Ureter (tissue), 1 donor: ENCODE results near the gene TAF6. TPM values are rescaled to one million over a fixed set of nuclear protein-coding genes. Genes with fewer than 3 reads are reported as not detected.
"Not testable (repeated sequence)": the region's sequence is repeated elsewhere in the genome, so short reads cannot be mapped to it uniquely, and the experiment has no call there.

Experiments used
- DNase-seq: peaks from one replicate; pipeline ENCODE4 v3.0.0-alpha.2; 2020; ENCODE audit warnings: low spot score
- total RNA-seq: library from RNA; stranded (reverse); gene quantifications from one replicate; pipeline ENCODE4 v1.2.4, GENCODE V29; 2023
- donor health status: DM: yes; HTN: yes; CAD: no.

Gene TAF6
- total RNA-seq, 1 donor from 2014 or later = 47.4 TPM

DNA sequence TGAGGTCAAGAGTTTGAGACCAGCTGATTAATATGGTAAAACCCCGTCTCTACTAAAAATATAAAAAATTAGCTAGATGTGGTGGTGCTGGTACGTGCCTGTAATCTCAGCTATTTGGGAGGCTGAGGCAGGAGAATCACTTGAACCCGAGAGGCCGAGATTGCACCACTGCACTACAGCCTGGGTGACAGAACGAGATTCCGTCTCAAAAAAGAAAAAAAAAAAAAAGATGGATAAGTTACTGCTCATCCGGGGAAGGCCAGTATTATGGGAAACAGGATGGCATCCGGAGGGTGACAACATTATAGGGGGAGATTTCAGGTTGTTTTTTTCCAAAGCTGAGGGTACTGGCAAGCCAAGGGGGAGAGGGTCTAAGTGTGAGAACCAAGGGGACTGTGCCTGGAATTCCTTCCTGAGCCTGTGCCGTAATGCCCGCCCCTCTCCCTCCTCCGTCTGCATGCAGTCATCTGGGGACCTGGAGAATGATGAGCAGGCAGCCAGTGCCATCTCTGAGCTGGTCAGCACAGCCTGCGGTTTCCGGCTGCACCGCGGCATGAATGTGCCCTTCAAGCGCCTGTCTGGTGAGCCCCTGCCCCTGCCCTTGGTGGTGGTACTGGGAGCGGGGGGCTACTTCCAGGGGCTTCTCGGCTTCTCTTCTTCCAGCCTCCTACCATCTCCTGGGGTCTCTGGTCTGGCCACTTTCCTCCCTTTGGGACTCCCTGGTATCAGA, 33.9 kb upstream of the TAF6 start:
- no peak for DNase-seq

DNA sequence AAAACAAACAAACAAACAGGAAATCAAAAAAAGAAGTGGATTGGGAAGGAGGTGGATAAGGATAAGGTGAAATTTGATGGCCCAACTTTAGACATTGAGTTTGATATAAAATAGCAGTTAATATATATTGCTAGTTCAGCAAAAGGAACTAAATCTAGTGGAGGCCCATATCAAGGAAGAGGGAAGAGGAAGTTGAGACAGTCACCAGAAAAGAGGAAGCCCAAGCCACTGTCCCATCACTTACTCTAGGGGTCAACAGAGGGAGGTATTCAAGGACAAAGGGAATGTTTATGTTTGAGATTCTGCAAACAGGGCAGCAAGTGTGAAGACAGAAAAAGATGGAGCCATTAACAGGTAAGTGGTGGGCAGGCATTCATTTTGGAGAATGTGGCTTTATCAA, 33.2 kb upstream of the TAF6 start:
- DNase-seq = no peak

DNA sequence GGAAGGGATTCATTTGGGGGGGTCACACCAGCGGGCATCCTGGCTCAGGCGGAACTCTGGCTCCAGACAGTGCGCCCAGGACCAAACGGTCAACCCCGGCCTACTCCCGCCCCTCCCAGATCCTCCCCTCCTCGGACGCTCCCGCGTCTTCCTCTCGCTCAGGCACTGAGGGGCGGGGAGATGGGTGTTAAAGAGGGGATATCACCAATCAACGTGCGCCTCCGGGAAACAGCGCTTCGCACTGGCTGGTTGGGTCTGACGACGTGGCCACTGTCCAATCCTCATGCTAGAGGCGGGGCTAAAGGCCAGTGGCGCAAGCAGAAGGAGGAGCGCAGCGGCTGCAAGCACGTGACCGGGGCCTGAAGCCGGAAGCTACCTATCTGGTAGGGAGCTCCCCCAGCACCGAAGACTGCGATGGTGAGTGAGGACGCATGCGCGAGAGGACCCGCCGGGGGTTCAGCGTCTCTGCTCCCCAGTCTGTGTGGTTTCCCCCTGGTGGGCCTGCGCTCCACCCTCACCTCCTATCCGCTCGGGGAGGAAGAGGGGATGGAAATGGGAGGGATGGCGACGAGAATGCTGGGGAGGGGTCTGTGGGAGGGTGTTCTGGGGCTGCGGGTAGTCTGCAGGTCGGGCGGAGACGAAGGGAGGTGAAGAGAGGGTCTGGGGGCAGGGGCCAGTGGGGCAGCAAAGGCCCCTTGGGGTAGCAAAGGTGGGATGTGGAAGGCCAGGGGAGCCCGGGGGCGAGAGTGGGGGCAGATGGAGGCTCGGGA, 29.6 kb upstream of the TAF6 start, which contains the start of gene LAMTOR4:
LAMTOR4 (plus strand) TSS at position 360 of the 770 bp plus-strand sequence; CDS start at position 415, 55 bp downstream.
- peak; percentile 99 for DNase-seq

DNA sequence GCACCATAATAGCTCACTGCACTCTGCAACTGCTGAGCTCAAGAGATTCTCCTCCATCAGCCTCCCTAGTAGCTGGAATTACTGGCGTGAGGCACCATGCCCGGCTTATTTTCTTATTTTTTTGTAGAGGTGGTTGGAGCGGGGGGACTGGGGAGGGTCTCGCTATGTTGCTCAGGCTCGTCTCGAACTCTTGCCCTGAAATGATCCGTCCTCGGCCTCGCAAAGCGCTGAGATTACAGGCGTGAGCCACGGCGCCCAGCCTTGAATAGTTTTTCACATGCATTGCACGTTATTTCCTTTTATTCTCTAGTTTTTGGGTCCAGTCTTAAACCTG, 29.0 kb upstream of the TAF6 start:
- no peak for DNase-seq

DNA sequence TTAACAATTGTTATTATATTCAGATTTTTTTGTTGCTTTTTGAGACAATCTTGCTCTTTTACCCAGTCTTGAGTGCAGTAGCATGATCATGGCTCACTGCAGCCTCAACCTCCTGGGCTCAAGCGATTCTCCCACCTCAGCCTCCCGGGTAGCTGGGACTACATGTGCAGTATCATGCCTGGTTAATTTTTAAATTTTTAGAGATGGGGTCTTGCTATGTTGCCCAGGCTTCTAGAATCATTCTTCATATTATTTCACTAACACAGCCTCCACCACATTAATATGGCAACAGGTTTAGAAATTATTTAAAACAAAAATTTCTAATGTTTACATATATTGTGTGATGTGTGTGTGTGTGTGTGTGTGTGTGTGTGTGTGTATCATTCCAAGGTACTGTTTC, 28.1 kb upstream of the TAF6 start:
- no peak for DNase-seq

DNA sequence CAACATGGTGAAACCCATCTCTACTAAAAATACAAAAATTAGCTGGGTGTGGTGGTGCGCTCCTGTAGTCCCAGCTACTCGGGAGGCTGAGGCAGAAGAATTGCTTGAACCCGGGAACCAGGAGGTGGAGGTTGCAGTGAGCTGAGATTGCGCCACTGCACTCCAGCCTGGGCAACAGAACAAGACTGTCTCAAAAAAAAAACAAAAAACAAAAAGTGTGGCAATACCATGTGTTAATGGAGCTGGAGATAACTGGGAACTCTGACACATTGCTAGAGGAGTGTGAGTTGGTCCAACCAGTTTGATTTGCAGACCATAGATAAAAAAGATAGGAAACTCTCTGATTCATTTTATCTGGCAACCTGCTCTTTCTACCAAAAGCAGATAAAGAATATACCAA, 27.2 kb upstream of the TAF6 start:
- DNase-seq = not testable (repeated sequence)

DNA sequence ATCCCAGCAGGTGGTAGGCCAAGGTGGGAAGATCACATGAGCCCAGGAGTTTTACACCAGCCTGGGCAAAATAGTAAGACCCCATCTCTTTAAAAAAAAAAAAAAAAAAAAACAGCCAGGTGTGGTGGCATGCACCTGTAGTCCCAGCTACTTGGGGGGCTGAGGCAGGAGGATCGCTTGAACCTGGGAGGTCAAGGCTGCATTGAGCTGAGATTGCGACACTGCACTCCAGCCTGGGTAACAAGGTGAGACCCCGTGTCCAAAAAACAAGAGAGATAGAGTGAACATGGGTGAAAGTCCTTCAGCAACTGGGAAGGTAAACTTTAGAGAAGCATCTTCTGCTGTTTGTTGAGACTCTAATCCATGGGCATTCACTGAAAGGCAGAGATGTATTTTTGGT, 23.3 kb upstream of the TAF6 start:
- no peak for DNase-seq

DNA sequence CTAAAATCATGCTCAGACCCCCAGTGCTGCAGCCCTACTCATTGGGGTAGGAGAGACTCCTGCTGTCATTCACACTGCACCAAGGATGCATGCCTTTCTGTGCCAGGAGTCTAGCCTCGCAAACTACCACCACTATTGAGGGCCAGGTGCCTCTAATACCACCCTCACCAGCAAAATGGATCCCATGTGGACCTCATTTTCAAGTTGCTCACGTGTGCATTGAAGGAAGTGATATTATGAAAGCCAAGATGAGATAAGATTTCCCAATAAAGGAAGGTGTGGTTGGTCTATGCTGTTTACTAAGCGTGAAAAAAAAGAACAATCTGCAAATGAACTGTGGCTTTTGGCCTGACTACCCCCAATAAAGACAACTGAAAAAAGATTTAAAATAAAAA, 22.4 kb upstream of the TAF6 start:
- no peak for DNase-seq

DNA sequence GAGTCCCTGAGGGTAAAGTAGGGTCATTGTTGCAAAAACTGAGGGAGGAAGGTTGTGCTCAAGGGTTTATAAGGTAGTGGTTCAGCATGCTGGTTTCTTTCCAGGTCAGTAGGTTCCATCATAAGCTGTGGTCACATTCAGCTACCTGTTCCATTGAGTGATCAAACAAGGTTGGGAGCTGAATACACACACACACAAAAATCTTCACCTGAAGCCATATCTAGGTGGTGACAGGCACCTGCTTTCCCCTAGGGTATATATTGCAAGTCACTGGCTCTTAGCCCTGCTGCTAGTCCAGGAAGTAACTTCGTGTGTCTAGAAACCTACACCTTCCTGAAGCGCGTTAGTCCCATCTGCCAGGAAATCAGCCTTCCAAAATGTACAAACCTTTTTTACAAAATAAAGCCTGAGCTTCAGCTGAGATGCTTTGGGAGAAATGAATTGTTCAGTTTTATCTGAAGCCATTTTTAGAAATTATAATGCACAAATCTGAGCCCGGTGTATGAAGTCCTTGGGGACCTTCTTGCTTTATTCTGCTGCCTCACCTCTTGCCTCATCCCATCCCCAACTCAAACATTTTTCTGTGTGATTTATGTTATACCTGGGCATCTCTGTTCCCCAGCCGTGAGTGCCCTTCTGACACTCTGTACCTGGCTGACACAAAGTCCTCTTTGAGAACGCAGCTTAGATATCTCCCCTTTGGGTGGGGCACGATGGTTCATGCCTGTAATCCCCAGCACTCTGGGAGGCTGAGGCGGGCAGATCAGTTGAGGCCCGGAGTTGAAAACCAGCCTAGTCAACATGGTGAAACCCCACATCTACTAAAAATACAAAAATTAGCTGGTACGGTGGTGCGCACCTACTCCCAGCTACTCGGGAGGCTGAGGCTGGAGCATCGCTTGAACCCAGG, 18.9 kb upstream of the TAF6 start:
- DNase-seq = no peak

DNA sequence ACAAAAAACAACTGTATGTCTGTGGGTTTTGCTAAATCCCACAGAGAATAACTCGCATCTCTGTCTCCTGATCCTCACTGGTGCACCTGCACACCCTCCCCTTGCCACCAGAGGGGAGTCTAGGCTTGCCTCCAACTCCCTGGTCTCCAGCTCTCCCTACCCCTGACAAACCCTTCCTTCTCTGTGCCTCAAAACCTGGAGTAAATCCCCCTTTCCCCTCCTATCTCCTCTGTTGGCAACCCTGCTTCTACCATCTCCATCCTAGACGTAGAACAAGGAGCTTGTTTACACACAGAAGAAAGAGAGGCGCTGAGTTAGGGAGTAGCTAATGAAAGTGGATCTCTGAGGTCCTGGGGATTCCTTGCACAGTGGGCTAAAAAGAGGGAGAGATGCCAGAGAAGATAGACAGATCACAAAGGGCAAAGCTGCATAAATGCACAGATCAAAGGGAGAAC, 13.6 kb upstream of the TAF6 start:
- DNase-seq = peak; percentile 68

DNA sequence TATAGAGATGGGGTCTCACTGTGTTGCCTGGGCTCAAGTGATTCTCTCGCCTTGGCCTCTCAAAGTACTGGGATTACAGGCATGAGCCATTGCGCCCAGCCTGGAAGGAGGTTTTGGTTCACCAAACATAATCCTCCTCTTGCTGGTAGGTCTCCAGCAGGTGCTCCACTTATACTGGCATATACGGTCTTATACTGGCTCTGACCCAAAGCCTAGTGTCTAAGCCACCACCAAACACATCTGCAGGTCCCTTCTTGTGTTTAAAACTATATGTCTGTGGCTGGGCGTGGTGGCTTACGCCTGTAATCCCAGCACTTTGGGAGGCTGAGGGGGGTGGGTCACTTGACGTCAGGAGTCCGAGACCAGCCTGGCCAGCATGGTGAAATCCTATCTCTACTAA, 13.0 kb upstream of the TAF6 start:
- no peak for DNase-seq

DNA sequence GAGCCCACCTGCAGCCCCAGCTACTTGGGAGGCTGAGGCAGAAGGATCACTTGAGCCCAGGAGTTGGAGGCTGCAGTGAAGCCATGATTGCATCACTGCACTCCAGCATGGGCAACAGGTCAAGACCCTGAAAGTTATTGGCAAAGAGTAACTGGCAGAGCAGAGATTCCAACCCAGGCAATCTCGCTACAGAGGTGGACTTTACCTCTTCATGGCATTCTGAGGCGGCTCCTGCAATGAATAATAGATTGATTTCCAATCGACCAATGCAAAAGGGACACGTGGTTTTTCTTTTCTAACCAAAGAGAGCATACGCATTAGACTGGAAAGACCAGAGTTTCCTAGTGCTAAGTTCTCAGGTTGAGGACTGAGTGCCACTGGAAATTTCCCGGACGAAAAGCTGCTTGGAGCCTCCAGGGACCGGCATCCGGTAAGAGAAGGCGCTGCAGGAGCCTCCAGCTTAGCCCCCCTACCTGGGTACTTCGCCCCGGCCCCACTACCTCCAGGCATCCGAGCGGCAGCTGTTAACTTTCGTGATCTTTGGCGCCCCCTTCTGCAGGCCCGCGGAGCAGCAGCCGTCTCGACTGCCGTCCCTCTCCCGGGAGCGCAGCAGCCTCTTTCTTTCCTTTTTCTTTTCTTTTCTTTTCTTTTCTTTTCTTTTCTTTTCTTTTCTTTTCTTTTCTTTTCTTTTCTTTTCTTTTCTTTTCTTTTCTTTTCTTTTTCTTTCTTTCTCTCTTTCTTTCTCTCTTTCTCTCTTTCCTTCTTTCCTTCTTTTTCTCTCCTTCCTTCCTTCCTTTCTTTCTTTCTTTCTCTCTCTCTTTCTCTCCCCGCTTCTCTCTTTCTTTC, 11.7 kb upstream of the TAF6 start:
- DNase-seq = peak; percentile 81

DNA sequence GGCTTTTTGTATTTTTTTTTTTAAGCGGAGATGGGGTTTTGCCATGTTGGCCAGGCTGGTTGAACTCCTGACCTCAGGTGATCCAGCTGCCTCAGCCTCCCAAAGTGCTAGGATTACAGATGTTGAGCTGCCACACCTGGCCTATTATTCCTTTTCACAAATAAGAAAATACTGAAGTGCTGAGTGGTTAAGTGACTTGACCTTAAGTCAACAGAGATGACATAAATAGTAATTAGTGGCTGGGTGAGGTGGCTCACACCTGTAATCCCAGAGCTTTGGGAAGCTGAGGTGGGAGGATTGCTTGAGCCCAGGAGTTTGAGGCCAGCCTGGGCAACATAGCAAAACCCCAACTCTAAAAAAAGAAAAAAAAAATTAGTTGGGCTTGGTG, 11.1 kb upstream of the TAF6 start:
- not testable (repeated sequence) for DNase-seq

DNA sequence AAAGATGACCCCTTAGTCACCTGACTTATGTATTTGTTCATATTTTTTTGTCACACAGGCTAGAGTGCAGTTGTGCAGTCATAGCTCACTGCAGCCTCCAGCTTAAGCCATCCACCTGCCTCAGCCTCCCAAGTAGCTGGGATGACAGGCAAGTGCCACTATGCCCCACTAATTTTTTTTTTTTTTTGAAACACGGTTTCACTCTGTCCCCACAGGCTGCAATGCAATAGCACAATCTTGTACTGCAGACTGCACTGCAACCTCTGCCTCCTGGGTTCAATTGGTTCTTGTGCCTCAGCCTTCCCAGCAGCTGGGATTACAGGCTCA, 9.4 kb upstream of the TAF6 start:
- DNase-seq = no peak

DNA sequence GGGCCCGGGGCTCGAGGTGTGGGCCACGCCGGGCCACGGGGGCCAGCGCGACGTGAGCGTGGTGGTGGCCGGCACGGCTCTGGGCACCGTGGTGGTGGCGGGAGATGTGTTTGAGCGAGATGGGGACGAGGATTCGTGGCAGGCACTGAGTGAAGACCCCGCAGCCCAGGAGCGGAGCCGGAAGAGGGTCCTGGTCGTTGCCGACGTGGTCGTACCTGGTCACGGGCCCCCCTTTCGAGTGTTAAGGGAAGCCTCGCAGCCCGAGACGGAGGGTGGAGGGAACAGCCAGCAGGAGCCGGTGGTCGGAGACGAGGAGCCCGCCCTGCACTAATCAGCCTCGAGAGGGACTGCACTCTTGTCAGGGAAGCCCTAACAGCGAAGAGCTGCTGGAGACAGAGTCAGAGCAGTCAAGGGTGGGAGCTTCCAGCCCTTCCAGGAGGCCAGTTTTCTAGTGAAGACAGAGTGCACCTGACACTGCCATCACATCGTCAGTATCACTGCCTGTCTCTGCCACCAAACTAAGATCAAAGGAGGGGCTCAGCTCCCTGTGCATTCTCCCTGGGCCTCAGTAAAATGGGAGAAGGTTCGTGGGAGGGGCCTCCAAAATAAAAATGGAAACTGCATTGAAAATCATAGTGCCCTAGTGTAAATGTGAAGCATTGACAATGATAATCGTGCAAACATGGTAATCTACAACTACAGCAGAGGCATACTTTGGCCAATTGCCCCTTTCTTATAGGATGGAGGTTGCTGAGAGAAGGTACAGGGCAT, 8.9 kb upstream of the TAF6 start:
- no peak for DNase-seq

DNA sequence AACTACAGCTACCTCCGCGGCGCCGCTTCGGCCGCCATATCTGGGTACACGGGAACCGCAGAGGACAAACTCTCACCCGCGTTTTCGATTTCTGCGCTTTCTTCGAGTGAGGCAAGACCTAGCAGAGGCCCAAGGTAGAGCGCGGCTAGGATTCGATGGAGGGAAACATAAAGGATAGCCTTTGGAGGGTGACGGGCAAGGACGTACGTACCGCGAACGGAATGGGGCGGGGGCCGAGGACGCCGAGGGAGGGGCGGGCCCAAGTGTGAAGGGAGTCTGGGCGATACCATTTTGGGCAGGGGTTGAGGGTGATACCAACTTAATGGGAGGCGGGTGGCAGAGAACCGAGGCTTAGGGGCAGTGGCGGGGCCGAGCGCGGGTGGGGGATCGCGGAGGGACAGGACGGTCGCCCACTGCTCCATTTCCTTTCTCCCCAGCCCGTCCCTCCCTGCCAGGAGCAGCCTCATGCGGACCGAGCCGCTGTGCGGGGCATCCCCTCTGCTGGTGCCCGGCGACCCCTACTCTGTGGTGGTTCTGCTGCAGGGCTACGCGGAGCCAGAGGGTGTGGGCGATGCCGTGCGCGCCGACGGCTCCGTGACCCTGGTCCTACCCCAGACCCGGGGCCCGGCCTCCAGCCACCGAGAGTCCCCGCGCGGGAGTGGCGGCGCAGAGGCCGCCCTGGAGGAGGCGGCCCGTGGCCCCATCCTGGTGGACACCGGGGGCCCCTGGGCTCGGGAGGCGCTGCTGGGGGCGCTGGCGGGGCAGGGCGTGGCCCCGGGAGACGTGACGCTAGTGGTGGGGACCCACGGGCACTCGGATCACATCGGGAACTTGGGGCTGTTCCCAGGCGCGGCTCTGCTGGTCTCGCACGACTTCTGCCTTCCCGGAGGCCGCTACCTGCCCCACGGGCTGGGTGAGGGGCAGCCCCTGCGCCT, 8.0 kb upstream of the TAF6 start, which contains the start of gene MBLAC1:
MBLAC1 (plus strand) TSS at position 37 of the 935 bp plus-strand sequence; CDS start at position 466, 429 bp downstream.
- peak; percentile 93 for DNase-seq

DNA sequence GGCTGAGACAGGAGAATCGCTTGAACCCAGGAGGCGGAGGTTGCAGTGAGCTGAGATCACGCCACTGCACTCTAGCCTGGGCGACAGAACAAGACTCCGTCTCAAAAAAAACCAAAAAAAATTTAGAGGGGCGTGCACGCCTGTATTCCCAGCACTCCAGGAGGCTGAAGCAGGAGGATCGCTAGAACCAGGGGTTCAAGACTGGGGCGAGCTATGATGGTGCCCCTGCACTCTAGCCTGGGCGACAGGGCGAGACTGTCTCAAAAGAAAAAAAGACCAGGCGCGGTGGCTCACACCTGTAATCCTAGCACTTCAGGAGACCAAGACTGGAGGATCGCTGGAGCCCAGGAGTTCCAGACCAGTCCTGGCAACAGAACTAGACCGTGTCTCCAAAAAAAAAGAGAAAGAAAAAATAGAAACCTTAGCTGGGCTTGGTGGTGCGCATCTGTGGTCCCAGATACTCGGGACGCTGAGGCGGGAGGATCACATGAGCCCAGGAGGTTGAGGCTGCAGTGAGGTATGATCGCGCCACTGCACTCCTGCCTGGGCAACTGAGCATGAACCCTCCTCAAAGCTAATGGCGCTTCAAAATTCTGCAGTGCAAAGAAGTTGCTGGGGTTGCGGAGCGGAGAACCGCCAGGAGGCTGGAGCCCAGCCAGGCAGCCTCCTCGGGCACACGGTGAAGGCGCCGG, 7.2 kb upstream of the TAF6 start:
- DNase-seq = no peak

DNA sequence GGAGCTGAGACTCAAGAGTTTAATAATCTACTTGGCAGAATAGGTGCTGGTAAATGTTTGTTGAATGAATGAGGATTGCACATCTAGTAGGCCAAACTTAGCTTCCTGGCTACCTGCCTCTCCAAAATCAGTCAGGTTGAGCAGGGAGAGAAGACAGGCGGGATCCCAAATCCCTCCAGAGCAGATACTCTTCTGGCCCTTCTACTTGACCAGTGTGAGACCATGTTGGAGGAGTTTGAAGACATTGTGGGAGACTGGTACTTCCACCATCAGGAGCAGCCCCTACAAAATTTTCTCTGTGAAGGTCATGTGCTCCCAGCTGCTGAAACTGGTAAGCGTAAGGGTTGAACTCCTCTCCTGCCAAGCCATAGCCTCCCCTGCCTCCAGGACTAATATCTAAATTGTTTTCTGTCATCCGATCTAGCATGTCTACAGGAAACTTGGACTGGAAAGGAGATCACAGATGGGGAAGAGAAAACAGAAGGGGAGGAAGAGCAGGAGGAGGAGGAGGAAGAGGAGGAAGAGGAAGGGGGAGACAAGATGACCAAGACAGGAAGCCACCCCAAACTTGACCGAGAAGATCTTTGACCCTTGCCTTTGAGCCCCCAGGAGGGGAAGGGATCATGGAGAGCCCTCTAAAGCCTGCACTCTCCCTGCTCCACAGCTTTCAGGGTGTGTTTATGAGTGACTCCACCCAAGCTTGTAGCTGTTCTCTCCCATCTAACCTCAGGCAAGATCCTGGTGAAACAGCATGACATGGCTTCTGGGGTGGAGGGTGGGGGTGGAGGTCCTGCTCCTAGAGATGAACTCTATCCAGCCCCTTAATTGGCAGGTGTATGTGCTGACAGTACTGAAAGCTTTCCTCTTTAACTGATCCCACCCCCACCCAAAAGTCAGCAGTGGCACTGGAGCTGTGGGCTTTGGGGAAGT, 5.4 kb upstream of the TAF6 start:
- no peak for DNase-seq
